ENCODE results near the gene IMPDH2.

DNA sequence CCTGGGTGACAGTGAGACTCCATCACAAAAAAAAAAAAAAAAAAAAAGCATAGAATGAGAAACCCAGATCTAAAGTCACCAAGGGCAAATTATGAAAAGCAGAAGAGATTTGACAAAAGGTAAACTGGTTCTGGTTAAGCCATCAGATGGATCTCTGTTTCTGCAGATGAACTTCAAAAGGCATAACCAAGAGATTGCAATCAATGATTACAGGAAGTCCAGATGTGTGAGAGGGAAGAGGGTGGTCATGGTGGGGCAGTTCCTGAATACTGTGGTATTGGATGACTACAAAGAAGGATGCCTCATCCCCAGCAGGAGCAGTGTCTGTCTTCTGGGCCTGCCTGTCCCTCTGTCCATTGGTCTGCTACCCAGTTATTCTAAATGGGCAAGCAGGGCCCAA, 35.4 kb downstream of the IMPDH2 start:
- TF ChIP-seq CHD4 (IDR thresholded peaks at IDR 0.05): no peak
- TF ChIP-seq, protein P1, sequence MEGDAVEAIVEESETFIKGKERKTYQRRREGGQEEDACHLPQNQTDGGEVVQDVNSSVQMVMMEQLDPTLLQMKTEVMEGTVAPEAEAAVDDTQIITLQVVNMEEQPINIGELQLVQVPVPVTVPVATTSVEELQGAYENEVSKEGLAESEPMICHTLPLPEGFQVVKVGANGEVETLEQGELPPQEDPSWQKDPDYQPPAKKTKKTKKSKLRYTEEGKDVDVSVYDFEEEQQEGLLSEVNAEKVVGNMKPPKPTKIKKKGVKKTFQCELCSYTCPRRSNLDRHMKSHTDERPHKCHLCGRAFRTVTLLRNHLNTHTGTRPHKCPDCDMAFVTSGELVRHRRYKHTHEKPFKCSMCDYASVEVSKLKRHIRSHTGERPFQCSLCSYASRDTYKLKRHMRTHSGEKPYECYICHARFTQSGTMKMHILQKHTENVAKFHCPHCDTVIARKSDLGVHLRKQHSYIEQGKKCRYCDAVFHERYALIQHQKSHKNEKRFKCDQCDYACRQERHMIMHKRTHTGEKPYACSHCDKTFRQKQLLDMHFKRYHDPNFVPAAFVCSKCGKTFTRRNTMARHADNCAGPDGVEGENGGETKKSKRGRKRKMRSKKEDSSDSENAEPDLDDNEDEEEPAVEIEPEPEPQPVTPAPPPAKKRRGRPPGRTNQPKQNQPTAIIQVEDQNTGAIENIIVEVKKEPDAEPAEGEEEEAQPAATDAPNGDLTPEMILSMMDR (IDR thresholded peaks at IDR 0.05 in 2 of 3, conservative IDR thresholded peaks at IDR 0.05 in 1 of 3; ENCODE audit: control insufficient read depth in 2 of 3, extremely low read depth in 1 of 3, insufficient read depth in 1 of 3, low read depth in 3 of 3, low read length in 3 of 3): no peak
- TF ChIP-seq MYC (IDR thresholded peaks at IDR 0.05; ENCODE audit: insufficient read depth, insufficient read length, insufficient replicate concordance, low read length, severe bottlenecking): no peak
- no peak for TF ChIP-seq EZH2 (IDR thresholded peaks at IDR 0.05; ENCODE audit: borderline replicate concordance, control insufficient read depth, low read depth, low read length)
- no peak for TF ChIP-seq TARDBP (IDR thresholded peaks at IDR 0.05; ENCODE audit: borderline replicate concordance)
- TF ChIP-seq GABPA (IDR thresholded peaks at IDR 0.05; ENCODE audit: low read depth): no peak
- TF ChIP-seq RFX5 (IDR thresholded peaks at IDR 0.05; ENCODE audit: low read depth, low read length): no peak
- TF ChIP-seq SUZ12 (IDR thresholded peaks at IDR 0.05; ENCODE audit: unreplicated experiment): no peak
- TF ChIP-seq ESRRA (IDR thresholded peaks at IDR 0.05; ENCODE audit: low read length): no peak
- TF ChIP-seq USF2 (IDR thresholded peaks at IDR 0.05; ENCODE audit: borderline replicate concordance, low read depth, low read length): no peak

Measured in GM12878 (cell line).